Activated effector memory CD4-positive, alpha-beta T cell treated with Interleukin-2 at 50 U/mL for 16 hours (primary cell): ENCODE data around the gene MYADML2.
A peak's percentile ranks its signal among the peaks of the same experiment; 100 is the strongest.
"Not testable (repeated sequence)": the region's sequence is repeated elsewhere in the genome, so short reads cannot be mapped to it uniquely, and the experiment has no call there.

ENCODE experiments used
- DNase-seq: peaks from one replicate; pipeline ENCODE4 v3.0.0-alpha.2; 2020

The MYADML2 gene

GRCh38 chr17:81923302-81924260 is 23.5 kb downstream of the MYADML2 start:
- no peak for DNase-seq

- no peak for DNase-seq
Measured at GRCh38 chr17:81922566-81923301, 24.3 kb downstream of the MYADML2 start.

- DNase-seq = no peak
Measured at GRCh38 chr17:81921996-81922565, 25.0 kb downstream of the MYADML2 start.

GRCh38 chr17:81921537-81921862 is 25.5 kb downstream of the MYADML2 start:
- no peak for DNase-seq

GRCh38 chr17:81920612-81921536 is 26.2 kb downstream of the MYADML2 start:
- no peak for DNase-seq

- no peak for DNase-seq
Measured at GRCh38 chr17:81918832-81919545, 28.0 kb downstream of the MYADML2 start.

- DNase-seq = not testable (repeated sequence)
Measured at GRCh38 chr17:81918333-81918669, 28.7 kb downstream of the MYADML2 start.

GRCh38 chr17:81917565-81918332 is 29.3 kb downstream of the MYADML2 start, which contains the start of gene SIRT7:
SIRT7 (minus strand) TSS chr17:81918176; CDS start chr17:81918131, 45 bp downstream.
- peak; percentile 75 for DNase-seq

- DNase-seq = no peak
Measured at GRCh38 chr17:81916234-81917001, 30.6 kb downstream of the MYADML2 start.

GRCh38 chr17:81915331-81915730 is 31.7 kb downstream of the MYADML2 start:
- DNase-seq = no peak

- no peak for DNase-seq
Measured at GRCh38 chr17:81914103-81914850, 32.8 kb downstream of the MYADML2 start.

- DNase-seq = no peak
Measured at GRCh38 chr17:81913394-81914102, 33.5 kb downstream of the MYADML2 start.

- DNase-seq = no peak
Measured at GRCh38 chr17:81912441-81913309, 34.4 kb downstream of the MYADML2 start.

- no peak for DNase-seq
Measured at GRCh38 chr17:81911969-81912368, 35.1 kb downstream of the MYADML2 start.

- peak; percentile 88 for DNase-seq
Measured at GRCh38 chr17:81911277-81911961, 35.6 kb downstream of the MYADML2 start, which contains the start of gene PCYT2. PCYT2 (minus strand) TSS chr17:81911399; CDS start chr17:81911355, 44 bp downstream.

GRCh38 chr17:81910840-81911276 is 36.2 kb downstream of the MYADML2 start:
- no peak for DNase-seq
